ENCODE measurements around the gene ALLC.
A peak's percentile ranks its signal among the peaks of the same experiment; 100 is the strongest.

Gene ALLC

DNA sequence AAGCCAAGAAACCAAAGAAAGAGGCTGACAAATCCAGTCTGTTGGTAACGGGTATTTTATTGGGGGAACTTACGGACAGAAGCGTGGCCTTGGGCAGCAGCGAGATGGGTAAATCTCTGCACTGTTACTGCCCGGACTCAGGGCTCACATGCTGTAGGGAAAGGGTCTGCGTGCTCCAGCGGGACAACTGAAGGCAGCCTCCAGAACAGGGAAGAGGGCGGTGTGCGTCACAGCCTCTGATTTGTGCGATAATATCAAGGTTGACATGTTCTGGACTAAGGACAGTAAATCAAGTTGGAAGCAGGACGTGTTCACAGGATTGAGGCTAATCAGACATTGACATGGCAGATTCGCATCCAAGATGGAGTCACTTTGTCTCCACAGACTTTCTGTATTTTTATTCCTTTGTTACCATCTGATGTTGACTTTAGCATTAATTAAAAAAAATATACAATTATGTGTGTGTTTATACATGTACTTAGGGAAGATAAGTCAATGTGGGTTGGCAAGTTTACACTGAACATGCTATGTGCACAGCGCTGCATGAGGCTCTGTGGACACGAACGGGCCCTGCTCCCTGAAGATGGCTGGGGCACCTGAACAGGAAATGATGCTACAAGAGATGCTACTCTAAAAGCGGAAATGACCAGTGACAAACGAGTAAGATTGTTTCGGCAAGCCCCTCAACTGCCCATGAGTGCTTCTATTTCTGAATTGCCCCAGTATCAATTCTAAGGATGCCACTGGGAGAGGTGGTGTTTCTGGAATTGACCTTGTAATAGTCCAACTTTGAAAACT is 22.7 kb downstream of the ALLC start:
- no peak for DNase-seq

GRCh38 chr2:3681625-3682024 is 23.6 kb downstream of the ALLC start:
- no peak for DNase-seq

DNA sequence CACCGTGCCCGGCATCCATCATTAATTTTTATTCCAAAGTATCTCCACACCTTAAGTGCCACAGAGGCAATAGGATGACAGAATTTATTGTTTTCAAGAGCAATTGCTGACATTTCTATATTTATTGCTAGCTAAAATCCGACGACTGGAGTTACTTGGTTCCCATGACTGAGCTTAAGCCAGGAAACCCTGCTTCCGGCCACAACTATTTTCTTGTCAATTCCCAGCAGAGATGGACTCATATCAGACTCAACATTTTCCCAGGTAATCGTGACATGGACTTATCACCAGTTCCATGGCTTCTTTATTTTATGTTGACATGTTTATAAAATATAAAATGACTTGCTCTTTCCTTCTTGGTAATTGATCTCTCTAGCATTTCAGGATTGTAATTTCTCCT is 24.8 kb downstream of the ALLC start:
- no peak for DNase-seq

DNA sequence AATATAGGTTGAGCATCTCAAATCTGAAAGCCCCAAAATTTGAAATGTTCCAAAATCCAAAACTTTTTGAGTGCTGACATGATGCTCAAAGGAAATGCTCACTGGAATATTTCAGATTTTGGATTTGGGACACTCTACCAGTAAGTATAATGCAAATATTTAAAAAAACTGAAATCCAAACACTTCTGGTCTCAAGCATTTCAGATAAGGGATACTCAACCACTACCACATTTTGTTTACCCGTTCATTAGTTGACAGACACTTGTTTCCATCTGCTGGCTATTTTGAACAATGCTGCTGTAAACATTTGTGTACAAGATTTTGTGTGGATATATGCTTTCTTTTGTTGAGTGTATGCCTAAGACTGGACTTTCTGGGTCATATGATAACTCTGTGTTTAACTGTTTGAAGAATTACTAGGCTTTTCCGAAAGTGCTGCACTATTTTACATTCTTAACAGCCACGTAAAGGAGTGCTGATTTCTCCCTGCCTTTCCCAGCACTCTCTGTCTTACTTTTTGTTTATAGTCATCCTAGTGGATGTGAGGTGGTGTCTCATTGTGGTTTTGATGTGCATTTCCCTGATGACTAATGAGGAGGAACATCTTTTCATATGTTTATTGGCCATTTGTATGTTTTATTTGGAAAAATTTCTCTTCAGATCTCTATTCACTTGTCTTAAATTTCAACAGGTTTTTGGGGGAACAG is 25.9 kb downstream of the ALLC start:
- DNase-seq, result no peak

- DNase-seq, result no peak
Measured at GRCh38 chr2:3689998-3690748, 32.2 kb downstream of the ALLC start.

- DNase-seq, result no peak
Measured at GRCh38 chr2:3692375-3692774, 34.4 kb downstream of the ALLC start.

DNA sequence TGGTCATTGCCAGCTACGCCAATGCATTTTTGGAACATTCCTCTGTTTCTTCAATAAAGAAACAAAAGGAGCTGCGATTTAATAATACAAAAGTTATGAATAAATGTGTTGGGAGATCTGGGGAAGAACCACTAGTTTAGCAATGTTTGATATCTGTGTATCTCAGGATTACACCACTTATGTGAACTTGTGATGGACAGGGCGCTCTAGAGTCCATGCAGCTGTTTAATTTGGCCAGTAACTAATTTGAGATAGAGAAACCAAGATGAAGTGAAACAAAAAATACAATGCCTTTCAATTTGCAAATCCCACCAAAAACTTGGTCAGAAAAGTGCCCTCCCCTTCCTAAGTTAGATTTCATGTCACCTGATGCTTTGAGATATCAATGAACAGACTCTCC is 38.5 kb downstream of the ALLC start:
- no peak for DNase-seq

- DNase-seq, result no peak
Measured at GRCh38 chr2:3701071-3701470, 43.1 kb downstream of the ALLC start.

- DNase-seq, result no peak
Measured at GRCh38 chr2:3703236-3703756, 45.3 kb downstream of the ALLC start, which contains the start of gene DCDC2C. TSS of gene DCDC2C (plus strand) at chr2:3703575. CDS start at chr2:3703752, 177 bp downstream.

DNA sequence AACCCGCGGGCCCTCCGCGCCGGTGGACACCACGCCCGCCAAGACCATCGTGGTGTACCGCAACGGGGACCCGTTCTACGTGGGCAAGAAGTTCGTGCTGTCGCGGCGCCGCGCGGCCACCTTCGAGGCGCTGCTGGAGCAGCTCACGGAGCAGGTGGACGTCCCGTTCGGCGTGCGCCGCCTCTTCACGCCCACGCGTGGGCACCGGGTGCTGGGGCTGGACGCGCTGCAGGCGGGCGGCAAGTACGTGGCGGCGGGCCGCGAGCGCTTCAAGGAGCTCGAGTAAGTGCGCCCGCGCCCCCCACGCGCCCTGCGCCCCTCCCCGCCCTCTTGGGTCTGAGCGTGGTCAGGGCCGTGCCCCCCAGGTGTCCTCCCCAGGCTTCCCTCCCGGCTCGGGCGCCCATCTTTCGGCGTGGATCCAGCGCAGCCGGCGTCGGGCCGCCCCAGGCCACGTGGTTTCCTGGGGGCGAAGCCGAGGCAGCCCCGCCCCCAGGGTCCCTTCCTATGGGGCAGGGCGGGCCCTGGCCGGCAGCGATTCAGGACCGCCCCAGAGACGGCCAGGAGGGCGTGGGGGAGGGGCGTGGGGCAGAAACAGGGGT is 45.9 kb downstream of the ALLC start:
- DNase-seq, result no peak

DNA sequence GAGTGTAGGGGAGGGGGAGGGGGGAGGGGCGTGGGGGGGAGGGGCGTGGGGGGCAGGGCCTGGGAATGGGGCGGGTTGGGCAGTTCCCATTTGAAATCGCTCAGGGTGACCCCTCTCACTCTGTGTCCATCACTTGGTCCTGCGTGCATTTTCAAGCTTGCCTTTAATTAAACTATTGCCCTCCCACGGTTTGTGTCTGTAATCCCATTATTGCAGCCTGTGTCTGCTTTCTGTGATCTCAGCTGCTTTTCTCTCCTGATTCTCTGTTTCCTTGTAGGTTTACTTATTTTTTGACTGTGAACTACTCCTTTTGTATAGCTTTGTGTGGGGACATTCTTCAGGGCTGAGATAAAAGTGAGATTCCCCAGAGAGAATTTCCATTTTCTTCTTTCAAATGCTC is 46.7 kb downstream of the ALLC start:
- DNase-seq, result no peak

DNA sequence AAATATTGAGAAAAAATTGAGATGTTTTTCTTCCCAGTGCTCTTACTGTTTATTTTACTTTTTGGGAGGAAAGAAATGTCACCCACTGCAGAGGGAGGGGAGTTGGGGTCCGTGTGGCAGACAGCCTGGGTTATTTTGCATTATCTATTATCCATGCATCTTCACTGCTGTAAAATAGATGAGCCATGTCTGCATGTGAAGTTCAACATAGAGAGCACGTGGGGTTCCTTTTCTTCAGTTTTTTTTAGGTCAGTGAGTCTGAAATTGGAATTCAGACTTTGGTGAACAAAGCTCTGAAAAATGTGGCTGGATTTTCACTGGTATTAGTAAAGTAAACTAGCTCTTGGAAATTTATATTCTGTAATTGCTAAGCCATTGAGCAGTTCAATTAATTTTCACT is 47.8 kb downstream of the ALLC start:
- no peak for DNase-seq

- no peak for DNase-seq
Measured at GRCh38 chr2:3706892-3707291, 48.9 kb downstream of the ALLC start.

DNA sequence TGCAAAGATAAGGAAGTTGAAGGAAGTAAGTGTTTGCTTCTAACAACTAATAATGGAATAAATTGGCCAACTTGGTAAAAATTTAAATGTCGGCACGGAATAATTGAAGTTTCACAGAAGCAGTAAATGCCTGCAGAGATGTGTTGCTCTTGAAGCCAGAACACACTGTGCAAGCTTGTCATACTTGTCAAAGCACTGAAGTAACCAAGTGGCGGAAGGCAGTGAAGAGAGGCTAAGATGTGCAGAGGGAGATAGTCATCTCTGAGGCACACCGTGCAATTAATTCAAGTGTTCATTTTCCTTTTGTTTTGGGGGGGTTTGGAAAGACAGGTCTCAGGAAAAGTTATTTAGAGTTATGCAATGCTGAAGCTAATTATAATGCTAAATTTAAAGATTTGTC is 50.6 kb downstream of the ALLC start:
- DNase-seq, result no peak

- DNase-seq, result no peak
Measured at GRCh38 chr2:3709225-3709624, 51.2 kb downstream of the ALLC start.

DNA sequence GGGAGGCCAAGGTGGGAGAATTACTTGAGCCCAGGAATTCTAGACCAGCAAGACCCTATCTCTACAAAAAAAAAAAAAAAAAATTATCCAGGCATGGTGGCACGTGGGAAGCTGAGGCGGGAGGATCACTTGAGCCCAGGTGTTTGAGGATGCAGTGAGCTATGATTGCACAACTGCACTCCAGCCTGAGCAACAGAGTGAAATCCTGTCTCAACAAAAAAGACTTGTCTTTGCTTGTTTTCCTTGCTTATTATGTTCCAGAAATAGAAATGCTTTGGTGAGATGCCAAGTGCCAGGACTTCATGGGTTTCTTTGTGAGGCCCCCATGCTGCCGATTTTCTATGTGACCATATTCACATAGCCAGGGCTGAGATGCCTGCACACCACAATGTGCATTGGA is 54.4 kb downstream of the ALLC start:
- no peak for DNase-seq

DNA sequence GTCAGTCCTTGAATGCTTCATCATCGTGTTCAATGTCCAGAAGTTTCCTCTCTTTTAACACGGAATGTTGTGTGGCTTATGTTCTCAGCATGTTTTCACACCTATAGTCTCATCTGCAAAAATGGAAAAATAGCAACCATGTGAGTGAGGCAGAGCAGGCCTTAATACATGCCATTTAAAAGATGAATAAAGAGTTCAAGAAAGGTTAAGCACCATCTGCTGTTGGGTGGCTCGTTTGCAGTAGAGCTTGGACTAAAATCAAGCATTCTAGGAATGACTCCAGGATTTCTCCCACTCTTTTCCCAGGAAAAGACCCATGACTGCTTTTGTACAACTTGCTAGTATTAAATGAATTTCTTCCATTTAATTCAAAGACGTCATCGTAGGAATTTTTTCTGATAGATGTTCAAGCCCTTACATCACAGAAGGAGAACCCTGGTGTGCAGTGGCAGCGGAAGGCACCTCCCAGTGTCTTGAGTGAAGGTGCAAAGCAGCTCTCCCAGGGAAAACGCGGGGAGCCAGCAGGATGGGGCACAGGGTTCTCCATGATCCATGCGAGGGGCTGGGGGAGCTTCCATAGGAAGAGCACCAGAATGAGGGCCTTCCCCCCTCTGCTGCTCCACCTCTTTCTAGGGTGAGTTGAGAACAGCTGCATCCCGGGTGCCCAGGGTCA is 55.0 kb downstream of the ALLC start:
- DNase-seq, result peak; percentile 19

DNA sequence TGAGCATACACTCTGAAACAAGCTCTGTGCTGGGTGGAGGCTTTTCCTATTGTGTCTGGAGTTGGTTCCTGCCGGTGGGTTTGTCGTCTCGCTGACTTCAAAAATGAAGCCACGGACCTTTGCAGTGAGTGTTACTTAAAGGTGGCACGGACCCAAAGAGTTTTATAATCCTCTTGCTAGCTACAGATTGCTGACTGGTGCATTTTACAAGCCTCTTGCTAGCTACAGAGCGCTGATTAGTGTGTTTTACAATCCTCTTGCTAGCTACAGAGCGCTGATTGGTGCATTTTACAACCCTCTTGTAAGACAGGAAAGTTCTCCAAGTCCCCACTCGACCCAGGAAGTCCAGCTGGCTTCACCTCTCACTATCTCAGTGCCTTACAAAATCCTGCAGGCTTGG is 60.7 kb downstream of the ALLC start:
- no peak for DNase-seq

GRCh38 chr2:3725002-3725401 is 67.0 kb downstream of the ALLC start:
- no peak for DNase-seq

DNA sequence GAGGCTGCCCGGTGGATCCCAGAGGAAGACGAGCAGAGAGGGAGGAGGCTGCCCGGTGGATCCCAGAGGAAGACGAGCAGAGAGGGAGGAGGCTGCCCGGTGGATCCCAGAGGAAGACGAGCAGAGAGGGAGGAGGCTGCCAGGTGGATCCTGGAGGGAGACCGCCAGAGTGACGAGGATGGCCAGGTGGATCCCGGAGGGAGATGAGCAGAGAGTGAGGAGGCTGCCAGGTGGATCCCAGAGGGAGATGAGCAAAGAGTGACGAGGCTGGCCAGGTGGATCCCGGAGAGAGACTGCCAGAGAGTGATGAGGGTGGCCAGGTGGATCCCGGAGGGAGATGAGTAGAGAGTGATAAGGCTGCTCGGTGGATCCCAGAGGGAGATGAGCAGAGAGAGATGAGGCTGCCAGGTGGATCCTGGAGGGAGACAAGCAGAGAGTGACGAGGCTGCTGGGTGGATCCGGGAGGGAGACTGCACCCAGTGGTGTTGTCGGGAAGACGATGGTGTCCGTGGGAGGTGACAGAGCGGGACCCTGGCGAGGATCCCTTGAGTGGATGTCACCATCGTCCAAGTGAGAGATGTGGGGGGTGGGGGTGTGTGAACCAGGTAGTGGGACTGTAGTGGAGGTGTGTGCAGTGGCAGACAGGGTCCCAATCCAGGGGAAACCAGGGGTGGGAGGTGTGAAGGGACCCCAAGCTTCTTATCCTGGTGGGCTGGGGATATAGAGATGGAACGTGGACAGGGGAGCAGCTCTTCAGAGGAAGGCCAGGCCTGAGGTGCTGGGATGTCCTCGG is 67.7 kb downstream of the ALLC start:
- no peak for DNase-seq

DNA sequence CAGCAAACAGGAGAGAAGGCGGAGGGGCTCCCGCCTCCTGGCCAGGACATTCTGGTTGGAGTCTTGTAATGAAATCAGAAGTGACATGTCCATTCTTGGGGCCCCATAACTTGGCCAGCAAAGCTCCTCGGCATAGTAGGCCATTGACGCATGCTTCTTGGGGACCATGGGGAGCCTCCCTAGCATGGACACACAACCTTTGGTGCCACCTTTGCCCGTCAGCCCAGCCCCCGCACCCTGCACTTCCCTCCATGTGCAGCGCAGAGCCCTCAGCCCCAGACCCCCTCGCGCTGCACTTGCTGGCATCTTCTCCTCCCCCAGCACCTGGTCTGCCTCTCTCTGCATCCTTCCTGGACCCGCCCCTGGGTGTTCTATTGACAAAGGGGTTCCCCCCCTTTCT is 68.5 kb downstream of the ALLC start:
- DNase-seq, result no peak
